ENCODE results near the gene UGT1A4.

The UGT1A4 gene

DNA sequence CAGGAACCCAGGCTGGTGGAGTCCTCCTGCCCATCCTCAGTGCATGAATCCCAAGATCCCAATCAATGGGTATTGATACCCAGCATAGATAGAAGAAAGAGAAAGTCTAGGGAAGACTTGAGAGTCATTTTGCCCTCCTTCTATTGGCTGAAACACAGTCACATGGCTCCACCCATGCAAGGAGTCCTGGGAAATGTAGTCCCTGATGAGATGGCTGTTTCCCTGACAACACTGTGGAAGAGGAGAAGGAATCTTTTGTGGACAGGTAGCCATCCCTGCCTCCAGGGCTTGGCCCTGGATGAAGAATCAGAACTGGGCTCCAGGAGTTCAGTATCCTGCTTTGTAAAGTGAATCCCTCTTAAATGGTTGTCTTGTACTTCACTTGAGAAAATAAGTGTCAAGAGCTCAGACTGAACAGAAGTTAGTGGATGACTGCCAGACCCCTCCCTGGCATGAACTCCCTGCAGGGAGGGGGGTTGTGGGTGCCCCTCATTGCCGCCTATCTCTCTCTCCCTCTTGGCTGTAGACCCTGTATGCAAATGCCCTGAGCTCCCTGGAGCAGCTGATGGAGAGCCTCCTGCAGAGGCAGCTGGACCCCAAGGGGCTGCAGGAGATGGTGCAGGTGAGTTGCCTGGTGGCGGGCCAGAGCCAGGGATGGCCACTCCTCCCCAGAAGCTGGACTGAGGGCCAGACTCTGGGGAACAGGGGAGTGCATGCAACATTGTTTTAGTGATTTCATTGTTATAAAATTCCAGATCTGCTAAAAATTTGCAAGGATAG, 95.7 kb downstream of the UGT1A4 start:
- DNase-seq: no peak

GRCh38 chr2:233815861-233816260, 97.3 kb downstream of the UGT1A4 start:
- no peak for DNase-seq

- DNase-seq: no peak
Observed at GRCh38 chr2:233816334-233816733, 97.8 kb downstream of the UGT1A4 start.

DNA sequence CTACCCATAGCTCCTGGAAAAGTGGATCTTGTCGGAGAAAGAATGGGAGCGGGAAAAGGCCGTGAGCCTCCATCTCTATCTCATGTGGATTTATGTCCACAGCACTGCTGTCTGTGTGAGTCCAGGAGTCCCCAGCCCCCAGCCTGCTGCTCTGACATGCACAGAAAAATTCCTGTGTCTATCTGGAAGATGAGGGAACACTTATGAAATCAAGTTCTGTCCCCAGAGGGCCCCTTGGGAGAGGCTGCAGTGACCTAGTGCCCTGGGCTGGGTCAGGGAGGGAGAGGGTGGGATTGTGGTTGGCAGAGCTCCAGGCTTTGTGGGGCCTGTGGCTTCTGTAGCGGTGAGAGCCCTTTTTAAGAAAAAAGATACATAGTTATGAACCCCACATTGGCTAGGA, 98.2 kb downstream of the UGT1A4 start:
- DNase-seq: no peak

GRCh38 chr2:233817361-233817911, 98.9 kb downstream of the UGT1A4 start:
- no peak for DNase-seq

DNA sequence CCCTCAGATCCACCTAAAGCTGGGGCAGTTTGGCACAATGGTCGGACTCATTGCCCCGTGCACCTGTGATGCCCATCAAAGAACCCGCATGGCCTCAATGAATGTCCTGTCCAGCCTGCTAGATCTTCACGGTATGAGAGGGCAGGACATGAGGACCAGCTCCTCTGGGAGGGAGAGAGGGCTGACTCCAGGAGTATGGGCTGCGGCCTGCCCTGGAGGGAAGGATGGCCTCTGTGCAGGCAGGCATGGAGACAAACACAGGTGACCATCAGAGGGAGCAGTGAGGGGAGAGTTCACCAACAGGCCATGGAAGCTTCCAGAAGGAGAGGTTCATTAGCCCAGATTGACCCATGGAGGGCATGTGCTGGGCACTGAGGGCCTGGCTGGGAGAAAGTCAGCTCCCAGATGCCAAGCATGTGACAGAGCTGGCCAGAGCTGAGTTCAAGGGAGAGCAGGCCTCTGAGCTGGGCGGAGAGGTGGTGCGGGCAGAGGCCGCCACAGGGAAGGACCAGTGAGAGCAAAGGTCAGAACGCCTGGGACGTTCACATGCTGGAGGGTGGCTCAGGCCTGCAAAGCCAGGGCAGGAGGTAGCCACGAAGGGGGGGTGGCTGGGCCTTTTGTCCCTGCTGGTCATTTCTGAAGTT, 99.6 kb downstream of the UGT1A4 start:
- no peak for DNase-seq

DNA sequence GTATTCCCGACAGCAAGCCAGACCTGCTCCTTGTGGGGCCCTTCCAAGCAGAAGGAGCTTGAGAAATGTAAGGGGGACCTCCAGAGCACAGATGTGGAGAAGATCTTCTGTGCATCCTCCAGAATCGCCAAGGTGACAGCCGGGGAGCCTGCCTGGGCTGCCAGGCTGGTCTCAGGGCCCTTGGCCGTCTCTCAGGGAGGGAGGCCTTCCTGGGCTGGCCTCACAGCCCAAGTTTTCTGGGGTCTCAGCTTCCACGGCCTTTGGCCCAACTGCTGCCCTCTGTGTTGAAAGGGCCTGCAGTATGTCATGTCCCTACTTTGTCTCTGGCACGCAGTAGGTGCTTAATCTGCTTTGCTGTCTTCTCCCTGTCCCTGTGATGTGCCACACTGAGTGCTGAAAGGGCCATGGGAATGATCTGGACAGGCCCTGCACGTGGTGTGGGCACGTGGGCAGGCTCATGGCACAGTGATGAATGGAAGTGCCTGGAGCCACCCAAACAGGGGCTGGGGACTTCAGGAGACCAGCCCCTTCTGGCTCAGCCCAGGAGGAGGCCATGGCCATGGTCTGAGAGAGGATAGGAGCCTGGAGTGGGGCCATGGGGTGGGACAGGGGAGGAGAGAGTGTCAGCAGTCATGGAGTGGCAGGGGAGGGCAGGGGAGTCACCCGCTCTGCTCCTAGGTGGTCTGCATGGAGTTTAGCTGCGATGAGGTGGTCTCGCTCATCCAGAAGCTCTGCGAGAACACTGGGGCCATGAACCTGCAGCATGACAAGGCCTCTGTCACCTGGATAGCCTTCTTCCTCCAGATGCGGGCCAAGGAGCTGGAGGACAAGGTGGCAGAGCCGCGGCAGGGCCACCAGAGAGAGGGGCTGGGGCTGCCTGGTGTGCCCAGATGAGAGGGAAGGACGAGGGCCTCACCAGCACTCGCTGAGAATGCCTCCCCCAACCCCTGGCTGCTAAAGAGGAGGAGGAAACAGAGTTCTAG, 100.4 kb downstream of the UGT1A4 start:
- no peak for DNase-seq

- no peak for DNase-seq
Observed at GRCh38 chr2:233819884-233820773, 101.6 kb downstream of the UGT1A4 start.

- DNase-seq: no peak
Observed at GRCh38 chr2:233820774-233821105, 102.2 kb downstream of the UGT1A4 start.

DNA sequence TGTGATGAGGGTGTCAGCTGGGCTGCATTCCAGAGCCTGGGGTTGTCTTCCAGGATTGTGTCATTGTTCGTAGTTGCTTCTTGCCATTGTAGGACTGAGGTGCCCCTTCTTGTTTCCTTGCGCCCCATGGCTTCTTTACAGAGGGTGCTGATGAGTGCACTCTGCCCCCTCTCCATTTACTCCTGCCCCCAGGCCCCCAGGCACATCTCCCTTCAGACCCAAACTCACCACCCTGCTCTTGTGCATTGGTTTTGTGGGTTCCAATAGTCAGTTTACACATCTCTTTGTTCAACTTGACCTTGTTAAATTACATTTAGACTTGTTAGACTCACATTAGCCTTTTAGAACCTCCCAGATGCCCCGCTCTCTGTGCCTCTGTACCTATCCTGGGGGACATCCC, 102.7 kb downstream of the UGT1A4 start:
- no peak for DNase-seq

- no peak for DNase-seq
Observed at GRCh38 chr2:233821709-233822100, 103.2 kb downstream of the UGT1A4 start.

- DNase-seq: no peak
Observed at GRCh38 chr2:233822101-233822771, 103.7 kb downstream of the UGT1A4 start.

Measured in midbrain (tissue), 1 donor.